PFSK-1 (cell line): ENCODE data around the gene XKR3.

ENCODE experiments used
- FOXP2 ChIP-seq: optimal IDR thresholded peaks from 2 replicates; pipeline ENCODE3; 2011; ENCODE audit warnings: borderline replicate concordance, control low read depth, inconsistent platforms; ENCODE audit not compliant: insufficient read depth; ENCODE audit errors: extremely low read length, extremely low read depth
- POLR2AphosphoS5 ChIP-seq: IDR thresholded peaks from 2 replicates; pipeline ENCODE4 v1.6.1; 2012; ENCODE audit warnings: low read depth, mild to moderate bottlenecking, control low read depth, low read length, moderate library complexity
- REST ChIP-seq, 2 experiments: IDR thresholded peaks; 2 replicates each; pipeline versions ENCODE4 v1.6.1 to v1.8.0; 2011 to 2012; ENCODE audit warnings: low read depth in 2 of 2, low read length in 2 of 2, control low read depth in 1 of 2, inconsistent platforms in 1 of 2, mild to moderate bottlenecking in 1 of 2, moderate library complexity in 1 of 2; ENCODE audit not compliant: insufficient read depth in 1 of 2
- SIN3A ChIP-seq: IDR thresholded peaks from 2 replicates; pipeline ENCODE4 v1.6.1; 2012; ENCODE audit warnings: mild to moderate bottlenecking, low read length, moderate library complexity, borderline replicate concordance; ENCODE audit not compliant: insufficient read depth
- TAF1 ChIP-seq: IDR thresholded peaks from 2 replicates; pipeline ENCODE4 v1.6.1; 2012; ENCODE audit warnings: low read length, control low read depth, borderline replicate concordance; ENCODE audit not compliant: insufficient read depth

- TF ChIP-seq POLR2AphosphoS5 (no peak), TAF1 (no peak), REST (IDR thresholded peaks at IDR 0.05; ENCODE audit: insufficient read depth in 1 of 2, low read depth in 2 of 2, low read length in 2 of 2) (no peak), SIN3A (no peak), FOXP2 (no peak)
Observed at GRCh38 chr22:16793831-16794230, 31.4 kb downstream of the XKR3 start.
